Measurements from ENCODE around the gene POLR2F.

- TF ChIP-seq MAX (IDR thresholded peaks at IDR 0.05) (no peak), CTCF (IDR thresholded peaks at IDR 0.05; ENCODE audit: low read depth, low read length, missing input control) (no peak), TAF1 (conservative IDR thresholded peaks at IDR 0.05) (no peak), REST (IDR thresholded peaks at IDR 0.05) (no peak)
Observed at GRCh38 chr22:37986371-37986770, 32.9 kb downstream of the POLR2F start.
